Aorta (tissue), 5 donors: ENCODE data around the gene CFAP20. TPM values are rescaled to one million over a fixed set of nuclear protein-coding genes. Genes with fewer than 3 reads are reported as not detected.

Source experiments
- ATAC-seq: fragments of 200-7000 bp; cut with Tn5 transposase; one replicate; pipeline ENCODE4 v1.9.1; 2022; ENCODE audit warnings: moderate library complexity; ENCODE audit not compliant: low FRiP score
- DNase-seq, 2 donors: peaks; one replicate each; pipeline ENCODE4 v3.0.0-alpha.2; 2020
- H3K27ac ChIP-seq, 2 donors: one replicate each; pipeline ENCODE4 v1.5.1; 2013; ENCODE audit warnings: low read length in 2 of 2, mild to moderate bottlenecking in 2 of 2, moderate library complexity in 2 of 2, control low read depth in 1 of 2, inconsistent platforms in 1 of 2, low read depth in 1 of 2
- H3K27me3 ChIP-seq, 2 donors: one replicate each; pipeline ENCODE4 v1.6.1; 2013; ENCODE audit warnings: control low read depth in 1 of 2, low read length in 1 of 2, mild to moderate bottlenecking in 1 of 2, moderate library complexity in 1 of 2; ENCODE audit not compliant: insufficient read depth in 2 of 2, control insufficient read depth in 1 of 2
- H3K36me3 ChIP-seq, 2 donors: one replicate each; pipeline ENCODE4 v1.6.1; 2013; ENCODE audit warnings: control low read depth in 1 of 2, low read length in 1 of 2, mild to moderate bottlenecking in 1 of 2; ENCODE audit not compliant: insufficient read depth in 2 of 2, control insufficient read depth in 1 of 2
- H3K4me1 ChIP-seq, 2 donors: one replicate each; pipeline ENCODE4 v1.6.1; 2013; ENCODE audit warnings: low read length in 2 of 2, control low read depth in 1 of 2, mild to moderate bottlenecking in 1 of 2, moderate library complexity in 1 of 2; ENCODE audit not compliant: insufficient read depth in 2 of 2, control insufficient read depth in 1 of 2
- H3K4me3 ChIP-seq, 2 donors: one replicate each; pipeline ENCODE4 v1.5.1; 2013; ENCODE audit warnings: low read length in 2 of 2, control low read depth in 1 of 2, mild to moderate bottlenecking in 1 of 2
- H3K9me3 ChIP-seq: one replicate; pipeline ENCODE4 v1.6.1; 2013; ENCODE audit warnings: mild to moderate bottlenecking, low read length; ENCODE audit not compliant: control insufficient read depth
- WGBS, 2 donors: extraction: QIAGEN DNeasy Blood & Tissue Kit; methylation state at CpG; one replicate each; pipeline ENCODE4 v1.1.7; 2013; 5-methylcytosine and 5-hydroxymethylcytosine counted together
- intact Hi-C, 2 donors: fragments of 100-400 bp; cut with DNase I; formaldehyde crosslinking; loops; one replicate each; pipeline versions ENCODE4 v1.14.2 to v1.15.0; 2022
- long read RNA-seq, 2 donors: library from polyadenylated mRNA; unstranded; transcript quantifications; one replicate each; pipeline ENCODE4 v2.0.0, GENCODE V29; 2020 to 2021
- polyA plus RNA-seq, 2 donors: library from polyadenylated mRNA; stranded (reverse); fragments of 200-250 nt; gene quantifications; one replicate each; pipeline ENCODE4 v1.2.3, GENCODE V29; 2013
- total RNA-seq, 2 donors: library from RNA; stranded (reverse); fragmentation: NEBNext Ultra II Directional; extraction: Animal tissue kit (Norgen Biotek cat#: 25700); gene quantifications; one replicate each; pipeline ENCODE4 v1.2.1, GENCODE V29; 2021
- donor health status: healthy with polysubstance abuse.
- donor health status: Bipolar disorder and iron deficiency.
- donor health status: DM: no; HTN: no; CAD: no.
- donor health status: DM: no; HTN: no; CAD: no.
- donor health status: DM: yes; HTN: yes; CAD: no.

The CFAP20 gene
- total RNA-seq (10 to 100 TPM; 16.6 to 17.9 TPM), polyA plus RNA-seq (10 to 100 TPM; 18.4 to 22.4 TPM)
- long read RNA-seq, donor 1, transcript CFAP20-201 (6 exons, 1,354 nt): major isoform, 45 of 49 reads
- long read RNA-seq, donor 1, partial matches to known transcripts: 1 of 49 reads
- long read RNA-seq, donor 1, other reads (novel, unspliced or antisense): 1 of 49 reads
- long read RNA-seq, donor 2, transcript CFAP20-201 (6 exons, 1,354 nt): major isoform, 9 of 13 reads
- long read RNA-seq, donor 2, partial matches to known transcripts: 0 of 13 reads
- long read RNA-seq, donor 2, other reads (novel, unspliced or antisense): 4 of 13 reads

DNA sequence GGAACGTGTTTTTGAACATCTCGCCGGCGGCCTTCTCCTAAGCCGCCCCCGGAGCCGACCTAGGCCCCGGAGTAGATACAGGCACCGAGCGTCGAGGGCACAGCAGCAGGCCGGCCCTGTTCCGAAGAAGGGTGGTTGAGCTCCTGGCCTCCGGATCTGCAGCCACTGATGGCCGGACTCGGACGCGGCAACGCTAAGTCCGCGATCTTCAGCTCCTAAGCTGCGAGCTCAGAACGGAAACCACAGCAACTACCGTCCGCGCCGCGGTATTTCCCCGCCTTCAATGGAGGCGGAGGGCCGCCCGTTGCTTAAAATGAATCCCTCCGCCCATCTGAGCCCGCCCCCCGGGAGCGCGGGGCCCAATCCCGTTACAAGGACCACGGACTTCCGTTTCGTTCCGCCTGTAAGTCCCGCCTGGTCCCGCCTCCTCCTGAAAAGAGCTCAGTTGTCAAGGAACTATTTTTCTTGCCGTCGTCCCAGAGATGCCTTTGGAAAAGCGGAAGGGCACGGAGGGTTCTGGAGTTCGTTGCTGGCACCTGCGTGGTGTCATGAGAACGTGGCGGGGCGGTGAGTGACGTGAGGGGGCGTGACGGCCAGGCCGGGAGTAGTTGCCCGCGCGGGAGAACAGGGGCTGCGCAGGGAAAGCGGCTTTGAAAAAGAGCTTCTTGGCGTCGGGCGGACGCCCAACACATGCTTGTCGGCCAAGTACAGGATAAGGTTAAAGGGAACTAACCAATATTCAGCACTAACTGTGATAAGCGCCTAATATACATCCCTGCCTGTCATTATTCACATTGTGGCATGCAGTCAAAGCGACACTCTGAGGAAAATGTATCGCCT is at the start of gene CFAP20:
Gene CFAP20, minus strand, starts transcription at position 285 of the 840 bp plus-strand sequence. Its CDS starts 266 bp downstream, at position 19.
- WGBS, 2 donors: 1% methylated on average over 70 of the region's 70 CpGs
- Histone ChIP-seq H3K4me3 (peak within 1 kb of the TSS; percentile 68 to 83), H3K9me3 (no peaks in the 10 kb centered on the region), H3K36me3 (no peaks in the 10 kb centered on the region), H3K27me3 (no peaks in the 10 kb centered on the region), H3K27ac (peak within 1 kb of the TSS in 1 of 2 donors; percentile 50), H3K4me1 (peaks cover 0 to 6% of the 10 kb centered on the region in 2 donors)
- ATAC-seq: peak; percentile 98
- intact Hi-C loops: no loop called here
- peak; percentile 98 to 99 for DNase-seq

DNA sequence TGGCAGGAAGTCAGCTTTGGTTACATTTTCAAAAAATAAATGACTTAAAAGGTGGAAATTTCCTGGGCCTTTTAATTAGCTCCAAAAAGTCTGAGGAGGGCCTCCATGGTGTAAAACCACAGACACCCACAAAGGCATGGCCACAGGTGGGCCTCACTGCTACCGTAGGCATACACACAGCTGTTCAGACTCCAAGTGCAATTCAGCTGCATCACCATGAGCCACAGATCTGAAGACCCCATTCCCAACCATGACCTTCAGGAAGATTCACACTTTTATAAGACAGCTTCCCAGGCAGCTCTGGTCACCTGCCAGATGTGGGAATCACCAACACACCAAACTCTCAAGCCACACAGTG is 48.2 kb upstream of the CFAP20 start:
- DNase-seq: no peak
- intact Hi-C loops: no loop called here
- no peak overlapping the region for H3K27ac ChIP-seq
- WGBS, 2 donors: 89 to 94% methylated on average over 1 of the region's 1 CpG
- H3K4me3 ChIP-seq: no peak overlapping the region
- no peaks in the 10 kb centered on the region for H3K9me3 ChIP-seq
- no peaks in the 10 kb centered on the region for H3K27me3 ChIP-seq
- H3K4me1 ChIP-seq: no peaks in the 10 kb centered on the region
- ATAC-seq: no peak
- peaks cover 0 to 7% of the 10 kb centered on the region in 2 donors for H3K36me3 ChIP-seq

DNA sequence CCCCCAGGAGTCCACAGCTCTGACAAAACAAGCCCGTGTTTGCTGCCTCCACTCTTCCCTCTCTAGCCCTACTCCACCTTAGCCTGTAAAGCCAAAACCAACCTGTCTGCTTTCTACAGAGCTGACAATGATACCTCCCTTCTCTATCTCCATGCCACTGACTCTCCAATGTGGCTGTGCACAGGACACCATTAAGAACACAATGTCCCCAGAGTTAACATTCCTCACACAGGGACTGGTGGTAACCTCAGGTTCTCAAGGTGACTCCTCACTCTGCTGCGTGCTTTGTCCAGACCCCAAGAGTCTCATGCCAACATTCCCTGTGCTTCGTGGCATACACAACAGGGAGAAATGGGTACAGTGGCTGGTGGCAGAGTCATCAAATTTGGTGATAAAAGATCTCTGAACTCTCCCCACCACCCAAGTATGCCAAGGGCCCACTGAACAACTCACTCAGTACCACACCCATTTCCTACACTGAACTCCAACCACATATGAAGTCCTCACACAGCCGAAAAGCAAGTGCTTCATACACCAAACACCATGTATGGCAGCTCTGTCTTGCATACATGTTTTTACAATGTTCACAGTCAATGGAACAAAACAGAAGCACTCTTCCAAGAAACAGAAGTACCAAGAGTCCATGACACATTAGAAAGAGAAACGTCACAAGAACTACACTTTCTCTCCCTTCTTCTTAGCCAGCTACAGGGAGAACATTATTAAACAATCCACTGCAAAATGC is 47.6 kb upstream of the CFAP20 start:
- ATAC-seq (no peak), DNase-seq (no peak)
- Histone ChIP-seq H3K9me3 (no peaks in the 10 kb centered on the region), H3K4me3 (no peak overlapping the region), H3K27me3 (no peaks in the 10 kb centered on the region), H3K27ac (no peak overlapping the region), H3K4me1 (no peaks in the 10 kb centered on the region), H3K36me3 (peaks cover 0 to 7% of the 10 kb centered on the region in 2 donors)
- WGBS, 2 donors: 88 to 89% methylated on average over 5 of the region's 5 CpGs
- intact Hi-C loops: no loop called here

DNA sequence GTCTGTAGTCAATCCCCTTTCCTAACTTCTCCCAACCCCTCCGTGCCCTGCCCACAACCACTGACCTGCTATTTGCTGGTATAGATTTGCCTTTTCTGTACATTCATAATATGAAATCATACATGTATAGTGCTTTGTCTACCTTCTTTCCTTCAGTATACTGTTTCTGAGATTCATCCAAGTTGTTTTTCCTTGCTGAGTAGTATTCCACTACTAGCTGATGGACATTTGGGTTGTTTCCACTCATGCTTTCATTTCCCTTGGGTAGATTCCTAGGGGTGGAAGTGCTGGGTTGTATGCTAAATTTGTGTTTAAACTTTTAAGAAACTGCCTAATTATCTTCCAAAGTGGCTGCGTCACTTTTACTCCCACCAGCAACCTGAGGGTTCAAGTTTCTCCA is 41.0 kb upstream of the CFAP20 start:
- H3K27ac ChIP-seq: no peak overlapping the region
- intact Hi-C loops: no loop called here
- H3K27me3 ChIP-seq: no peaks in the 10 kb centered on the region
- ATAC-seq: no peak
- H3K9me3 ChIP-seq: no peaks in the 10 kb centered on the region
- DNase-seq: no peak
- H3K36me3 ChIP-seq: peaks cover 9 to 11% of the 10 kb centered on the region in 2 donors
- WGBS, 2 donors: 95% methylated on average over 2 of the region's 2 CpGs
- H3K4me1 ChIP-seq: no peaks in the 10 kb centered on the region
- no peak overlapping the region for H3K4me3 ChIP-seq

DNA sequence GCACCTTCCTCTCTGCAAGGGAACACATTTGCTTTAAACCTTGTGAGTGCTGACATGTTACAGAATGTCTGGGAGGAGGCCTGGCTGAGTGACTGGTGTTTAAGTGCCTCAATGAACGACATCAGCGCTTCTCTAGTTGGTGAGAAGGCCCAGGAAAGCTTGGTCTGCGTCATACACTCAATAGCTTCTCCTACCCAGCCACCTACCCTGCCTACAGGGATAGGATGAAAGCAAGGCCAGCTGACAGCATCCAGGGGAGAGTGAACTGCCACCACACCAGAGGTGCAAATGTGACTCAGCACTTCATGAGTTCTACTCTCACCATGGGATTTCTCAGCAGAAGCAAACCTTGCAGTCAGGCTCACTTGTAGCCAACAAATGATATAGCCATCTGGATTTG is 31.7 kb upstream of the CFAP20 start:
- Histone ChIP-seq H3K4me3 (no peak overlapping the region), H3K4me1 (no peaks in the 10 kb centered on the region), H3K27ac (no peak overlapping the region), H3K27me3 (no peaks in the 10 kb centered on the region), H3K36me3 (peaks cover 3 to 17% of the 10 kb centered on the region in 2 donors), H3K9me3 (no peaks in the 10 kb centered on the region)
- intact Hi-C loops: no loop called here
- no peak for DNase-seq
- 73 to 87% methylated on average over 3 of the region's 3 CpGs for WGBS, 2 donors
- no peak for ATAC-seq

DNA sequence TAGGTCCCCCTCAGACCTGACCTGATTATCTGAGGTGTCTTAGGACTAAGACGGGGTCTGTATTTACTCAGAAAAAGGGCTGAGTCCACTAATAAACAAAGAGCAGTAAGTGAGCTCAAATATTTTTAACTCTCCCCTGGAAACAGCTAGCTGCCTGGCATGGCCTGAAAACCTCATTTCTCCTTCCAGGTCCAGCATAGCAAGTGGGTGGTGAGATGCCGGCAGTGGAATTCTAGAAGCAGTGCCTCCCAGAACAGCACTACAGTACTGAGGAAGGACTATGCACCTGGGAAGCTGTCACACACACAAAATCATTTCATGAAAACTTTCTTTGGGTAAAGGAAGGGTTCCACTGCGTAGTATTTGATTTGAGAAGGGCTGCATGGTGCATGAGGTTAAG is 29.5 kb upstream of the CFAP20 start:
- peaks cover 0 to 9% of the 10 kb centered on the region in 2 donors for H3K36me3 ChIP-seq
- no peaks in the 10 kb centered on the region for H3K27me3 ChIP-seq
- intact Hi-C loops: no loop called here
- 77 to 91% methylated on average over 3 of the region's 3 CpGs for WGBS, 2 donors
- H3K27ac ChIP-seq: no peak overlapping the region
- no peak overlapping the region for H3K4me3 ChIP-seq
- no peaks in the 10 kb centered on the region for H3K9me3 ChIP-seq
- DNase-seq: no peak
- ATAC-seq: no peak
- no peaks in the 10 kb centered on the region for H3K4me1 ChIP-seq

DNA sequence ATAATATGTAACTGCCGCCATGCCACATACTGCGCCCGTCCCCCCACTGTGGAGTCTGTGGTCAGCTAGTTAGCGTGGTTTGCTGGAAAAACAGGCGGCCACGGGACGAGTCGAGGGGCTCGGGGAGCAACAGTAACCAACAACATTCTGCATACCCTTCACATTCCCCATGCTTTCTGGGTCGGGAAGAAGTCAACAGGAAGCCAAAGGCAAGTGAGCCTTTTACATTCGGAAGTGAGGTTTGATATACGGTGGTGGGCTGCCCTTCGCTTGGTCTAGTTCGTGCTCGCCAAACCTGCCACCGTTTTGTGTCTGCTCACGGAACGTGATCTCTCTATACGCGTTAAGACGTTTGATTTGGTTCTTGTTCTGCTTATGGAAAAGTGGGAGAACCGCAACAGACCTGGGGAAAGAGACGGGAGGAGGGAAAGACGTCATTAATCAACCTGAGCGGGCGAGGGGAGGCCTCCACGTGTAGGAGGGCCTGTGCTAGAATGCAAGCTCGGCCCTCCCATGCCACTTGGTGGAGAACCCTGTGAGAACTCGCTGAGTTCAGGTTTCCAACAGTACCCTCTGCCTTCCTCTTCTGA is 28.9 kb upstream of the CFAP20 start:
- DNase-seq (no peak), ATAC-seq (no peak)
- WGBS, 2 donors: 79 to 82% methylated on average over 29 of the region's 29 CpGs
- Histone ChIP-seq H3K27ac (no peak overlapping the region), H3K4me1 (no peaks in the 10 kb centered on the region), H3K9me3 (no peaks in the 10 kb centered on the region), H3K27me3 (no peaks in the 10 kb centered on the region), H3K36me3 (peaks cover 0 to 5% of the 10 kb centered on the region in 2 donors), H3K4me3 (no peak overlapping the region)
- intact Hi-C loops: no loop called here

DNA sequence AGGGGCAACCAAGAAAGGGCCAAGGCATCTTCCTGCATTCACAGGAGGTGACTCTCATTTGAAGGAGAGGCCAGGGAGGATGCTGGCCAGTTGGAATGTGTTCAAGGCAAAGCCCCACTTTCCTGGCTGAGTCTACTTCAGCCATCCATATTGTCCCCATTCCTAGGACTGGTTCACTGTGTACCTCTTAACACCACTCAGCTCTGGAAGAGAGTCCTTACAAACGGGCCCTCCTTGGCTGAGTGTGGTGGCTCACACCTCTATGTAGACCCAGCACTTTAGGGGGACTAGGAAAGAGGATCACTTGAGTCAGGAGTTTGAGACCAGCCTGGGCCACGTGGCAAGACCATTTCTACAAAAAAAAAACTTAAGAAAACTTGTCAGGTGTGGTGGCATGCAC is 28.1 kb upstream of the CFAP20 start:
- H3K27me3 ChIP-seq: no peaks in the 10 kb centered on the region
- intact Hi-C loops: no loop called here
- ATAC-seq (no peak), DNase-seq (no peak)
- no peaks in the 10 kb centered on the region for H3K4me1 ChIP-seq
- H3K9me3 ChIP-seq: no peaks in the 10 kb centered on the region
- no peak overlapping the region for H3K4me3 ChIP-seq
- peaks cover 0 to 2% of the 10 kb centered on the region in 2 donors for H3K36me3 ChIP-seq
- H3K27ac ChIP-seq: no peak overlapping the region
- 79 to 81% methylated on average over 2 of the region's 2 CpGs for WGBS, 2 donors
